NCI-H2081 treated with DMSO at 0.1 percent for 48 hours (cell line): ENCODE results near the gene SPNS3.

Experiments
- DNase-seq: peaks from one replicate; lab custom pipeline; 2025; lab: John Stamatoyannopoulos, UW

SPNS3 gene

DNA sequence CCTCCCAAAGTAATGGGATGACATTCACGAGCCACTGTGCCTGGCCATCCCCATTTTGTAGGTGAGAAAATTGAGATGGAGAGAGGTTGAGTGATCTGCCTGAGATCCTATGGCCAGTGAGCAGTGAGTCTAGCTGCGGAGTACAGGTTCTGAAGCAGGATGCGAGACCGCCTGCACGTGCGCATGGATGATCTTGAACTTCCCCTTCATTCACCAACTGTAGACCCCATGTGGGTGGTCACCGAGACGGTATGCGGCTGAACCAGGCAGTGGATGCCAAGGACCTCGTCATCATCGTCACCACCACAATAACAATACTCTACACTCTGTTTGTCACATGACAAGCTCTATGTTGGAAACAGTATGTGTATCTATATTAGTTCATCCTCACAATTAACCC, 6.2 kb upstream of the SPNS3 start:
- DNase-seq, result no peak

DNA sequence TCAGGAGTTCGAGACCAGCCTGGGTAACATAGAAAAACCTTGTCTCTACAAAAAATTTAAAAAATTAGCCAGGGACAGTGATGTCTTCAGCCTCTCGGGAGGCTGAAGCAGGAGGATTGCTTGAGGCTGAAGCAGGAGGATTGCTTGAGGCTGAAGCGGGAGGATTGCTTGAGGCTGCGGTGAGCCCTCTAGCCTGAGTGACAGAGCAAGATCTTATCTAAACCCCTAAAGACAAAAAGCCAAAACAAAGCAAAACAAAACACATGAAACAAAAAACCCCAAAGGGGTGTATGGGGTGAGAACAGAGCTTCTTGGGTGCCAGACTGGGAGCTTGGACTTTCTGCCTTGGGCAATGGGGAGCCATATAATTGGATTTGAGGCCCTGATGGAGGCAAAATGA, 2.6 kb downstream of the SPNS3 start:
- DNase-seq, result no peak

DNA sequence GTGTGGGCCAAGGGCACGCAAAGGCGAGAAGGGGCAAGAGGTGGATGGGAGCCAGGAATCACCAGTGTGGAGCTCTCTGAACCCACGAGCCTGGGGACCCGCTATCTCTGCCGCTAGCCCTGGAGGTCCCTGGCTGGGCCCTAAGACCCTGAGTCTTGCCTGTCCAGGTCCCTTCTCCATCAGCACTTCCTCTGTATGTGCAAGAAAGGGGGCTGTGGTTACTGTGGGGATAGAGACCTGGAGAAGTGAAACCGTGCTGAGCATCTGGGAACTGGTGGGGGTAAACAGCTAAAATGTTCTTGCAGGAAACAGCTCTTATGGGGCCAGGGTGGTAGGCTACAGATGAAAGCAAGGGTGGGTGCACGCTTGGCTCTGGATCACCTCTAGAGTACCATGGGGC, 3.1 kb downstream of the SPNS3 start:
- no peak for DNase-seq

DNA sequence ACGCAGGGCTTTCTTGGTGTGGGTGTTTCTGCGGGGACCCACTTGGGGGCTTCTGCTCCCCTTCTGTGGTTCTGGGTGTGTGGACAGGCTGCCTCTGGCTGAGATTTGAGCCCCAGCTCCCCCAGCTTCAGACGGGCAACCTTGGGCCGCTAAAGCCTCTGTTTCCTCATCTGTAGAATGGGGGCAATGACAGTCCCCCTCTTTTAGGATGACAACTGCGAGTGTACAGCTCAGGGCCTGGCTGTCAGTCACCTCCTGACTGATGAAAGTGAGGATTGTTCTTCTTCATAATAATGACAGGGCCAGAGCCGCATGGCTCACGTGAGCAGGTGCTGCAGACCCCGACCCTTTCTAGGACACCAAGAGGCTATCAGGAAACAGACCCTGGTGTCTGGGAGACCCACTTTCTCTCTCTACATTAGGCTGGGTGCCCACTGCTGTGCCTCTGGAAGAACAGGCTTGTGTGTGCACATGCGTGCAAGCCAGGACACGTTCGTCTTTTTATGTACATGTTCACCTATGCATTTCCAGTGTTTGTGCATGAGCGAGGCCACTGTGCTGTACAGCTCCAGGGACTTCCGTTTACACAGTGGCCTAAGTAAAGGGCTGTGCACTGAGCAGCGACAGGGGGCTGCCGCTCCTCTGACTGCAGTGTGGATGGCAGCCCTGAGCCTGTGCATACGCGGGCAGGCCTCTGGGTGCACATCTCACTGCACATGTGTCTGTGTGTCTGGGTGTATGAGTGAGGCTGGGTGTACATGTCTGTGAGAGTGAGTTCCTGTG, 4.6 kb downstream of the SPNS3 start:
- no peak for DNase-seq

DNA sequence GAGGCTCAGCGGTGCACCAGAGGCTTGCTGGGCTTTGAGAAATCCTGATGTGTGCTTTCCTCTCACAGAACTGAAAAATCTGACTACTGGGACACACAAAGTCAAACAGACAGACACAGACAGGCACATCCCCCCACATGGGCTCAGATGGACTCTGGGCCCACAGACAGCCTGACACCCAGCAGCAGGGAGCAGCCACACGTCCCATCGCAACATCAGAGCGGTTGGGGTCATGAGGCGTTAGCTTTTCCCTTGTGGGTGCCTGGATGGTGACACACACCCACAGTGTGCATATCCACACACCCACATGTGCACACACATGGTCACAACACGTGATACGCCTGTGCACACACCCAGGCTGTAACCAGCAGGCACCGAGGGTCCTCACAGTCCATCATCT, 6.3 kb downstream of the SPNS3 start:
- DNase-seq, result no peak

DNA sequence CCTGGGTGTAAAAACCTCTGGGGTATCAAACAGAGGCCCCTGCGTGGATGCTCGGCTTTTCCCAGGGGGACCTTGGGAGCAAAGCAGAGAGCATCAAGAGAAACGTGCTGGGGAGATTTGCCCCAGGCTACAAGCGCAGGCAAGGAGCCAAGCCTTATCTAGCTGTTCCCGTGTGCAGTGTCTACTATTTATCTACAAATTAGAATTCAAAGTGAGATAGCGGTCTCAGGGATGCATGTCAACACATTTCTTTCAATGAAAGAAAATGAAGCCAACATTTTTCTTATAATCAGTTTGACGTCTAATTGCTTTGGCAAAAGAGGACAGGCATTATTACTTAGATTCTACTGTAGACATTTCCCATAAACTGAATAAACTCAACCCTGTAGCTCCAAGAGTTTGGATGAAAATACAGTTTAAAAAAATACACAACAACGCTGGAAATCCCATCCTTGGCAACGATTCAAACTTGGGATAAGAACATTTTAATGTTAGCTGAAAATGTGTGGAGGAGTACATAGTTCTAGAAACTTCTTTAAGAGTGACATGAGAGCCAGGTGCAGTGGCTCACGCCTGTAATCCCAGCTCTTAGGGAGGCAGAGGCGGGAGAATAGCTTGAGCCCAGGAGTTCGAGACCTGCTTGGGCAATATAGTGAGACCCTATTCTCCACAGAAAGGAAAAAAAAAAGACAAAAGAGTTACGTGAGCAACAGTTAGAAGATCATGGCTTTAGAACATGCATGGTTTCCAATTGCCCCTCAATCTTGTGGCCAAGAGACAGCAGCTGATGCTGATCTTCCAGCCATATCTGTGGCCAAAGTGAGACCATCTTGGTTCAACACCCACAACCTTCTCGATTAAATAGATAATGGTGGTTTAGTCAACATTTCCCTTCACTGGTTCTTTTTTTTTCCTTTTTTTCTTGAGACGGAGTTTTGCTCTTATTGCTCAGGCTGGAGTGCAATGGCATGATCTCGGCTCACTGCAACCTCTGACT, 7.2 kb downstream of the SPNS3 start:
- DNase-seq, result no peak

DNA sequence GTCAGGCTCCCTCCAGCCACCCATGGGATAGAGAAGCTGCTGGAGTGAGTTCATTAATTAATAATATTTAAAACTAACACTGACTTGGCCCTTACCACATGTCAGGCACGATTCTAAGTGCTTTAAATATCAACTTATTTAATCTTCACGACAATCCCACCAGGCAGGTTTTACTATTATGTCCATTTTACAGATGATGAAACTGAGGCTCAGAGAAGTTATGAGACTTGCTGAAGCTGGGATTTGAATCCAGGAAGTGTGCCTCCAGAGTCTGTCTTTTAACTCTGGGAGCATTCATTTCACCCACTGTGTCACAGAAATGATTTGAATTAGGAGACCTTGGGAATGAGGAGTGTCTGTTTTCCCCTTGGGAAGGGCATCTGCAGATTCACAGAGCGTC, 8.8 kb downstream of the SPNS3 start:
- DNase-seq, result no peak

DNA sequence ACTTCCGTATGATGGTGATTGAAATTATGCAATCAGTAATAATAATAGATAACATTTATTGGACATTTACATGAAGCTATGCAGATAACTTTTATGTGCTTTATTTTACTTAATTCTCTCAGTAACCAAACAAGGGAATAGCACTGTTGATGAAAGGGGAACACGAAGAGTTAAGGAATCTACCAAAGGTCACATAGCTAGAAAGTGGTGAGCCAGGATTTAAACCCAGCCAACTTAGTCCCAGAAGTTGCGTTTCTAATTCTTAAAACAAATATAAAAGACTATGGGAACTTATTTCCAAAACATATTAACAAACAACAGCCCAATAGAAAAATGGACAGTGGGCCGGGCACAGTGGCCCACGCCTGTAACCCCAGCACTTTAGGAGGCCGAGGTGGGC, 9.7 kb downstream of the SPNS3 start:
- DNase-seq, result no peak

DNA sequence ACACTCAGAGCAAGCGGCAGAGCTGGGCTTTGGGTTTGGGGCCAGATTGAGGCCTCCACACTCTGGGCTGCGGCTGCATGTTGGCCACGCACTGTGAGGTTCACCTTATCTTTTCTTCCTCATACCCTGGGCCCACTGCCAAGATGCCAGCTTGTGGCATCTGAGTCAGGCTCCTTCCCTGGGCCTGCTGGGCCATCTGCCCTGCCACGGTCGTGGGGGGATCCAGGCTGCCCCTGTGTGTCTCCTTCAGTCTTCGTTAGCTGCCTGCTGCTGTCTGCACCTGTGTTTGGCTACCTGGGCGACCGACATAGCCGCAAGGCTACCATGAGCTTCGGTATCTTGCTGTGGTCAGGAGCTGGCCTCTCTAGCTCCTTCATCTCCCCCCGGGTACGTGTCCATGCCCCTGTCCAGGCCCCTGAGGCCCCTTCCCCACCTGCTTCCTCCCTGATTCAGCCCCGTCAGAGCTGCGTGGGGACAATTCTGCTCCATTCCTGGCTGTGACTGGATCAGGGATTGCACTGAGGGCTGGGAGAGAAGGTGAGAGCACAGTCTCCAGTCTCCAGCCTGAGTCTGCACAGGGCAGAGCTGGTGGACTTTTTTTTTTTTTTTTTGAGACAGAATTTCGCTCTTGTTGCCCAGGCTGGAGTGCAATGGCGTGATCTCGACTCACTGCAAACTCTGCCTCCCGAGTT, 11.2 kb downstream of the SPNS3 start:
- no peak for DNase-seq

DNA sequence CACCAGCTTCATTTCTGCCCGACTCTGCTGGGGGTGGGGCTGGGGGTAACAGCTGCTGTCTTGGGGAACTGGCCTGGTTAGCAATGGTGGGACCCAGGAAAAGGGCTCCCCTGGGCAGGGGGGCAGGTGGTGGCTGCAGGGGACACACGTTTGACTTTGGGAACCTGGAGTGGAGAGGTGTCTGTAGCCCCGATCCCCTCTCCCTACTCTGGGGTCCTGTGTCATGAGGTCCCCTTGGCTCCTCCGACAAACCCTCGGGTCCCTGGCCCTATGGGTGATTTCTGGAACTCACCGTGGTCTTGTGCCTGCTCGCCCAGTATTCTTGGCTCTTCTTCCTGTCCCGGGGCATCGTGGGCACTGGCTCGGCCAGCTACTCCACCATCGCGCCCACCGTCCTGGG, 12.0 kb downstream of the SPNS3 start:
- DNase-seq, result no peak

DNA sequence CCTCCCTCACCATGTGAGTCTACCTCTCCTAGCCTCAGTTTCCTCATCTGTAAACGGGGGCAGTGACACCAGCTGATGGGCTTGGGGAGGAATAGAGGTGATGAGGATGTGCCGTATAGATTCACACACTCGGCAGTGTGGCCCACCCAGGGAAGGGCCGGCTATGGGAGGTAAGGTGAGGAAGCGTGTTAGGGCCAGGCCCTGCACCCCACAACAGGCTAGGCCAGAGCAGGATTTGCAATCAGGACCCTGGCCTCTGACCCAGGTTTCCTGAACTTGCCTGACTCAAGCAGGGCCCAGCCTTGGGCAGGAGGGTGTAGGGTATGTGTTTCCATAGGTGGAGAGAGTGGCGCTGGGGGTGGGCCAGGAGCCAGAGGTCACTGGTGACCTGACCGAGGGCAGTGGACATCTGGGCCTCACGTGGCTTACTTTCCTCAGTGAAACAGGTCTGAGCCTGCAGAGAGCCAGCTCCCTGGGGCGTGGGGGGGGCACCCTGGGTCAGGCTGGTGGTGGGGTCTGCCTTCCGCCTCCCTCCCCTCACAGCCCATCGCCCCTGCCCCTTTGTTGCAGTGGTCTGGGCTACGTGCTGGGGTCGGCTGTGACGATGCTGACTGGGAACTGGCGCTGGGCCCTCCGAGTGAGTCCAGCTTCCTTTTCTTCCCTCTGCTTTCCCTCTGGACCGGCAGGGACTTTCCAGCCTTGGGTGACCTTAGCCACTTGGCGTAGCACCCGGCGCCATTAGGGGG, 12.8 kb downstream of the SPNS3 start:
- DNase-seq, result no peak

DNA sequence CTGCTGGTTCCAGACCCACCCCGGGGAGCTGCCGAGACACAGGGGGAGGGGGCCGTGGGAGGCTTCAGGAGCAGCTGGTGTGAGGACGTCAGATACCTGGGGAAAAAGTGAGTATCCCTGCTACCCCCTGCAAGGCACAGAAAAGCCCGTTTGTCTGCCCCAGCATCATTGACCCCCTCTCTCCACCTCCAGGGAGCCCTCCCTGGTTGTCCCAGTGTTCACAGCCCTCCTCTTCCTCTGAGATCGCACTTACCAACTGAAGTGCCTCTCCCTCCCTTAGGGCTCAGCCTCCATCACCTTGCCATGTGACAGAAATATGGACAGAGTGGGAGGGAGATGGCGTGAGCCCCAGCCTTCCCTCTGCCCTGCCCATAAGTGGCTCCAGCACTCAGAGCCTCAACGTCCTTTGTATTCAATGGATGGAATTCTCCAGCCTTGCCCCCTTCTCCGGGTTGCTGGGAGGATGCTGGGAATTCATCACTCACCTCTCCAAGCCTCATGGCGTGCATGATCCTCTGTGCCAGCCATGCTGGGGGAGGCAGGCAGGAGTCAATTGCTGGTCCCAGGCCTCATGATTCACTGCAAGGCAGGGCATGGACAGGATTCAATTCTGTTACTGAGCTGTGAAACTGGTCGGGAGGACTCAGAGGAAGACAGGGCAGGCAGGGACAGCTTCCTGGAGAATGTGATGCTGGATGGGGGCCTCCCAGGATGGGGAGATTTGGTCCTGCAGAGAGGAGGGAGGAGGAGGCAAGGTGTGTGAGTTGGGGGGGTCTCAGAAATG, 14.6 kb downstream of the SPNS3 start:
- no peak for DNase-seq

DNA sequence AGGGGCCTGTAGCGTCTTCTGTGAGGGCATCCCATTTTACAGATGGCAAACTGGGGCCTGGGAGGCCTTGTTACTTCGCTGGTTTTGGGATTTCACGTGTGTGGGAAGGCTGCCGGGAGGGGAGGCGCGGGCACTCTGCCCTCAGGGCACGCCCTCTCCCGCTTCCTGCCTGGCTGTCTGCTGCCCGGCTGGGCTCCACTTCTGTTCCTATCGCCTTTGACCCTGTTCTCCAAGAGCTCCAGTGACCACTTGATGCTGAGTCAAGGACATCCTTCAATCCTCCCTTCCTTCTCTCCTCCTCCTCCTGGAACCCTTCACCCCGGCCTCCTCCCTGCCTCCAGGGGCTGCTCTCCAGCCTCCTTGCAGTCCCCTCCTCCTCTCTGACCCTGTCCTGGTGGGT, 16.0 kb downstream of the SPNS3 start:
- DNase-seq, result no peak

DNA sequence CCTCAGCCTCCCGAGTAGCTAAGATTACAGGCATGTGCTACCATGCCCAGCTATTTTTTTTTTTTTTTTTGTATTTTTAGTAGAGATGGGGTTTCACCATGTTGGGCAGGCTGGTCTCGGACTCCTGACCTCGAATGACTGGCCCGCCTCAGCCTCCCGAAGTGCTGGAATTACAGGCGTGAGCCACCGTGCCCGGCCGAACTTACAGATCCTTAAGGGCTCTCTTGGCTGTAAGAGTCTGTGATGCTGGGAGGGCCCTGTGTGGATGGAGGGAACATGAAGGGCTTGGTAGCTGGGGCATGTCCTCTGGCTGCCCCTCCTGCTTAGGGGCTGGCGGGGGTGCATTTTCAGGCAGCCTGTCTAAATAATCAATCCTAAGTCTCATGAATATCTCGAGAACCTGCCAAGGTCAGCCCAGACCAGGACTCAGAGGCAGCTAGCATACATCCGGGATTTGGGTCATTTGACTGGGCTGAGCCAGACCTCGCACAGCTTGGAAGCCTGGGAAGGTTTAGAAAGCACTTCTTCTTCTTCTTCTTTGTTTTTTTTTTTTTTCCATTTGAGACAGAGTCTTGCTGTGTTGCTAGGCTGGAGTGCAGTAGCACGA, 17.1 kb downstream of the SPNS3 start:
- no peak for DNase-seq

DNA sequence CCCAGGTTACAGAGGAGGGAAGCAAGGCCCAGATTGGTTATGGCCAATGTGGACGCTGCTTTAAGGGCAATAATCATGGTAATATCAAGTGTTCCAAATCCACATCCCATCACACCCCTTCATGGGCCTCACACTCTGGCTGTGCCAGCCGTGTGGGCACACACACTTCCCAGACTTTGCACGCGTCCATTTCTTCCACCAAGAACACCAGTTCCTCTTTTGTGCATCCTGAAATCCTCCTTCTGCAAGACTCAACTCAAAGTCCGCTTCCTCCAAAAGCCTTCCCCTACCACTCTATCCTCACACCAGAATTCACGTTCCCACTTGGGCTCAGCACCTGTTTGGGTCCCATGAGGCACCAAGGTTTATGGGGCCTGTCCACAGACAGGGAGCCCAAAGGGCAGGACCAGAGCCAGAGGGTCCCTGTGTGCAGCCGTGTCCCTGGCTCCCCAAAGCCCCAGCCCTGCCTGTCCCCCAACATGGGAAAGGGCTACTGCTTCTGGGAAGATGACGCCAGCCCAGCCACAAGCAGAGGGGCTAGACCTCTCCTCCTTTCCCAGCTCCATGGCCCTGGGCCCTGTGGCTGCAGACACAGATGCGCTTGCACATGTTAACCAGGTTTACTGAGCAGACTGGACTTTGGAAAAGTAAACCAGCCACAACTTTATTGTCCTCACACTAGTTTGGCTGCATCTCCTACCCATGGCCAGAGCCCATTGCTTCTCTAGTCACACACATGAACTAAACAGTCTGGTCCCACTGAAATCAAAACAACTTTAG, 20.3 kb downstream of the SPNS3 start:
- DNase-seq, result no peak

DNA sequence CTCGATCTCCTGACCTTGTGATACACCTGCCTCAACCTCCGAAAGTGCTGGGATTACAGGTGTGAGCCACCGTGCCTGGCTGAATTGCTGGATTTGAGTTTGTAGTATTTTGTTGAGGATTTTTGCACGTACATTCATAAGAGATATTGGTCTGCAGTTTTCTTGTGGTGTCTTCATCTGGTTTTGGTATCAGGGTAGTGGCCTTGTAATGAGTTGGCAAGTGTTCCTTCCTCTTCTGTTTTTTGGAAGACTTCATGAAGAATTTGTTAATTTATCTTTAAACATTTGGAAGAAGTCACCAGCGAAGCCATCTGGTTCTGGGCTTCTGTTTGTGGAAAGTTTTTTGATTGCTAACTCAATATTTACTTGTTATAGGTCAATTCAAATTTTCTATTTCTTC, 26.9 kb downstream of the SPNS3 start:
- DNase-seq, result no peak

DNA sequence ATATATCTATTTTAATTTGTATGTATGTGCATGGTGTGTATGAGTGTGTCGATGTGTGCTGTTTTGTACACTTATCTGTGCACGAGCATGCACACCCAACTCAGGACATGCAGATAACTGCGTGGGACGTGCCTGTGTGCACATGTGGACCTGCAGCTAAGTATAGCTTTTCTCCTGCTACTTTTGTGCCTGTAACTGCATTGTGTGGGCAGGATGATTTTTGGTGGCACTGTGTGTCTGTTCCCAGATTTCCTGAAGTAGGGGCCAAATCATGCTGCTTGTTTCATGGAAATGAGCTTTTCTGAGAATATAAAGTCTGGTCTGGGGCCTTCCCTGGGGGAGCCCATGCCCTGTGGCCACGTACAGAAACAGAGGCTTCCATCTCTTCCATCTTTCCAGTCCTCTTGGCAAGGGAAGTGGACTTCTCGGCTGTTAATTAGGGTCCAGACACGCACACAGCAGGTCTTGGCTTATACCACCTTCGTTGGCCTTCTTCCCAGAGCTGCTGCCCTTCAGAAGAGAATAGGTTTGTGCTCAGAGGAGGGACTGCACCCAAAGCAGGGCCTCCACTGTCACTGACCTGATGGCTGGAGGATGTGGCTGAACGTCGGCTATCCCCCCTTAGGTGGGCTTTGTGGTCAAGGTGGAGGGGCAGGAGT, 30.2 kb downstream of the SPNS3 start:
- DNase-seq, result no peak

DNA sequence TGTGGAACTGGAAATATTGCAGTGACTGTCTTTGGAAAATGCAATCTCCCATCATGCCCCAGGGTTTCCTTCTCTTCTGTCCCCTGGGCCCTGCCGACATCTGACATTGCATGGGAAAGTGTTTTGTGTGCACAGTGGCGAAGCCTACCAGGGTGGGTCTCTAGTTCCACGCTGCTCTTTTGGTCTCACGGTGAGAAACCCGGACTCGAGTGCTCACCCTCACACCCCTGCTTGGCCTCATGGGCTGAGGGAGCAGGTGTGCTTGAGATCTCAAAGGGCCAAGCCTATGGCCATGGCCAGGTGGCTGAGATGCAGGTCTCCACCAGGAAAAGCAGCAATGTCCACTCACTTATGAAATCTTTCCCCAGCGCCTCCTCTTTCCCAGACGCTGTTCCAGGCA, 32.0 kb downstream of the SPNS3 start:
- DNase-seq, result no peak

DNA sequence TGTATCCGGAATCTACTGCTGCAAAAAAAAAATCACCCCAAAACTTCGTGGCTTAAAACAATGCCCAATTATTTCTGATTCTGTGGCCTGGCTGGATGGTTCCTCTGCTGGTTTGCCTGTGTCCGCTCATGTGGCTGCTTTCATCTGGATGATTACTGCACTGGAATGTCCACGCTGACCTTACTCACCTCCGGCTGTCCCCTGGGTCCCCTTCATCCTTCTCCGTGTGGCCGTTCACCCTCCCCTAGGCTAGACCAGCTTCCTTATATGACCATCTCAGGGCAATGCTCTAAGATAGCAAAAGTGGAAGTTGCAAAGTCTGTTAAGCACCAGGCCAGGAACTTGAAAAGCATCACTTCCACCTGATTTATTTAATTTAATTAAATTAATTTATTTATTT, 33.5 kb downstream of the SPNS3 start:
- no peak for DNase-seq
